ENCODE results near the gene GIGYF2. TPM values are rescaled to one million over a fixed set of nuclear protein-coding genes. Genes with fewer than 3 reads are reported as not detected.

The GIGYF2 gene
- total RNA-seq, 4 donors from 2014 or later = 66.0 to 106 (median 86.4) TPM

DNA sequence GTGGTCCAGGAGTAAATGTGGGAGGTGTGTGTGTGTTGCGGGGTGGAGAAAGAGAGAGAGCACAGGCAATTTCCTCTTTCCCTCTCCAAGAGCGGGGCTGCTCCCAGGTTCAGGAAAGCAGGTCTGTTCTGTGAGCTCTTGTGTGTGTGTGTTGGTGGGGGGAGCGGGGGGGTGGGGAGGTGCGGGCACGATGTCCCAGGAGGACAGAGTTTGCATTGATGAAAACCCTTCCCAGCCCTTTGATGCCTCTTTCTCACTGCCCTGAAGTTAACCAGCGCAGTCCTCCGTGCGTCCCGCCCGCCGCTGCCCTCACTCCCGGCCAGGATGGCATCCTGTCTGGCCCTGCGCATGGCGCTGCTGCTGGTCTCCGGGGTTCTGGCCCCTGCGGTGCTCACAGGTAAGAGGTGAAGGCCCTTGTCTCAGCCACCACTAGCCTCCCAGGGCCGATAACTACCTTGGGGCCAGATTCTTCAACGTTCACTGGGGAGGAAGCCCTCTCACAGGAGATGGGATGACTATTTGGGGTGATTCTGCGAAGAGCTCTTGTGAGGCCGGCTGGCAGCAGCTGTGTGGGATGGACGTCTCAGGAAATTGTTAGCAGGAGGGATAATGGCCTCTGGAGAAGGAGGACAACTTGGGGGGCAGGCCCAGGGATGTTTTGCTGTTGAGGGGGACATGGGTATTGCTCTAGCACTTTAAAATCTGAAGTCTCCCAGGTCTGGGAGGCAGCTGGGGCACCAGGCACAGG lies 173.1 kb downstream of the GIGYF2 start, which contains the start of gene SNORC:
Gene SNORC (plus strand): TSS at position 247 of the 748 bp plus-strand sequence. CDS start 78 bp downstream, at position 325.
- H3K27ac ChIP-seq = peak within 1 kb of the TSS; percentile 7 to 92 (median 64)
- H3K4me3 ChIP-seq = no peak within 1 kb of the TSS
- TF ChIP-seq, protein P1, sequence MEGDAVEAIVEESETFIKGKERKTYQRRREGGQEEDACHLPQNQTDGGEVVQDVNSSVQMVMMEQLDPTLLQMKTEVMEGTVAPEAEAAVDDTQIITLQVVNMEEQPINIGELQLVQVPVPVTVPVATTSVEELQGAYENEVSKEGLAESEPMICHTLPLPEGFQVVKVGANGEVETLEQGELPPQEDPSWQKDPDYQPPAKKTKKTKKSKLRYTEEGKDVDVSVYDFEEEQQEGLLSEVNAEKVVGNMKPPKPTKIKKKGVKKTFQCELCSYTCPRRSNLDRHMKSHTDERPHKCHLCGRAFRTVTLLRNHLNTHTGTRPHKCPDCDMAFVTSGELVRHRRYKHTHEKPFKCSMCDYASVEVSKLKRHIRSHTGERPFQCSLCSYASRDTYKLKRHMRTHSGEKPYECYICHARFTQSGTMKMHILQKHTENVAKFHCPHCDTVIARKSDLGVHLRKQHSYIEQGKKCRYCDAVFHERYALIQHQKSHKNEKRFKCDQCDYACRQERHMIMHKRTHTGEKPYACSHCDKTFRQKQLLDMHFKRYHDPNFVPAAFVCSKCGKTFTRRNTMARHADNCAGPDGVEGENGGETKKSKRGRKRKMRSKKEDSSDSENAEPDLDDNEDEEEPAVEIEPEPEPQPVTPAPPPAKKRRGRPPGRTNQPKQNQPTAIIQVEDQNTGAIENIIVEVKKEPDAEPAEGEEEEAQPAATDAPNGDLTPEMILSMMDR (IDR thresholded peaks at IDR 0.05) = no peak
- no peak for TF ChIP-seq EP300 (IDR thresholded peaks at IDR 0.05)
- no peak for DNase-seq (ENCODE audit: low spot score in 2 of 2)
- no peaks in the 10 kb centered on the region for H3K9me3 ChIP-seq
- H3K36me3 ChIP-seq = no peaks in the 10 kb centered on the region
- WGBS, 2 donors = 83 to 87% methylated on average over 21 of the region's 21 CpGs
- peaks cover 0 to 46% (median 30%) of the 10 kb centered on the region in 4 donors for H3K4me1 ChIP-seq
- H3K27me3 ChIP-seq = peaks cover 0 to 5% of the 10 kb centered on the region in 2 donors

DNA sequence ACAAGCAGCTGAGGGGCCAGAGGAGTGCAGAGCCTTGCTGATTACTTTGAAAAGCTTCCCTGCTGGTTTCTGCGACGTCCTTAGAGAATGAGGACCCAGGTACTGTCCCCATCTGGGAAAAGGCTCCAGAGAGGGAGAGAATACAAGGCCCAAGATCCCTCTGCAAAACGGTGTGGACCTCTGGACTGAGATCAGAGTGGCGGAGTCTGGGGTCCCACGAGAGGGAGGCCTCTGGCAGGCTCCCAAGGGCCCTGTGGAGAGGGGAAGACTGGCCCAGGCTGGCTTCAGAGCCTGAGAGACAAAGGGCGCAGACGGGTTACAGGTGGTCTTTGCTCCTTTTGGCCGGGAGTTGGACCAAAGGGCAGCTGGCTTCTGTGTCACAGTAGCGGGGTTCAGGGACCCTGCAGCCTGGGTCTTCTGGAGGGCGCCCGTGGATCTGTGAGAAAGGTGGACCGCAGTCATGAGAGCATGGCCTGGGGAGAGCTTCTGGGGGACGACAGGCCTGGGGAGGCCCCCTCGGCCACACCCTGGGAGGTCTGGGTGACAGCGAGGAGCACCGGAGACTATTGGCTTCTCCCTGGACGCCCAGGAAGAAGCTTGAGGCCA lies 173.7 kb downstream of the GIGYF2 start:
- peak in 1 of 2 donors; percentile 3 for DNase-seq (ENCODE audit: low spot score in 2 of 2)
- Histone ChIP-seq H3K4me1 (peaks cover 0 to 53% (median 33%) of the 10 kb centered on the region in 4 donors), H3K27ac (peak overlapping the region; percentile 40 to 92 (median 78)), H3K9me3 (no peaks in the 10 kb centered on the region), H3K36me3 (no peaks in the 10 kb centered on the region), H3K4me3 (no peak overlapping the region), H3K27me3 (peaks cover 0 to 11% of the 10 kb centered on the region in 2 donors)
- no peak for TF ChIP-seq EP300 (IDR thresholded peaks at IDR 0.05)
- TF ChIP-seq, protein P1 (IDR thresholded peaks at IDR 0.05) = no peak
- no peak for TF ChIP-seq POLR2A (IDR thresholded peaks at IDR 0.05)
- WGBS, 2 donors = 79 to 81% methylated on average over 15 to 17 of the region's 17 CpGs

DNA sequence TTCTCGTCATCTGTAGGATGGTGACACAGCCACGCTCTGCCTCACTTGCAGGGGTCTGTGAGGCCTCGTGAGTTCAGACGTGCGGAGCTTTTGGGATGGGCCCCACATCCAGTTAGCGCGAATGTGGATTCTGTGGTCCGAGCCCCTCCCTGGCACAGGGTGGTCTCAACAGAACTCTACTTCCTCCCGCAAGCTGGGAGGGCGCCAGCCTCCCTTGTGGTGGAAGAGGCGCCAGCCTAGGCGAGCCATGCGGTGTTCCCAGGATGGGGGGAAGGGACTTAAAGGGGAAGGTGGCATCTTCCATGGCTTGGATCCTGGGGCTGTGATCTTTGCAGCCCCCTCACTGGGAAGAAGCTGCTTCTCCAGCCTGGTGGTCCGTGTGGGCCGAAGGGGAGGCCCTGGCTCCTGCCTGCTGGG lies 174.3 kb downstream of the GIGYF2 start:
- H3K4me3 ChIP-seq = no peak overlapping the region
- TF ChIP-seq, protein P1 (IDR thresholded peaks at IDR 0.05) = no peak
- DNase-seq (ENCODE audit: low spot score in 2 of 2) = peak in 1 of 2 donors; percentile 10
- peaks cover 0 to 57% (median 34%) of the 10 kb centered on the region in 4 donors for H3K4me1 ChIP-seq
- H3K27me3 ChIP-seq = peaks cover 0 to 15% of the 10 kb centered on the region in 2 donors
- H3K27ac ChIP-seq = peak overlapping the region; percentile 40 to 92 (median 78)
- no peaks in the 10 kb centered on the region for H3K36me3 ChIP-seq
- 81 to 82% methylated on average over 10 to 13 of the region's 15 CpGs for WGBS, 2 donors
- no peaks in the 10 kb centered on the region for H3K9me3 ChIP-seq

DNA sequence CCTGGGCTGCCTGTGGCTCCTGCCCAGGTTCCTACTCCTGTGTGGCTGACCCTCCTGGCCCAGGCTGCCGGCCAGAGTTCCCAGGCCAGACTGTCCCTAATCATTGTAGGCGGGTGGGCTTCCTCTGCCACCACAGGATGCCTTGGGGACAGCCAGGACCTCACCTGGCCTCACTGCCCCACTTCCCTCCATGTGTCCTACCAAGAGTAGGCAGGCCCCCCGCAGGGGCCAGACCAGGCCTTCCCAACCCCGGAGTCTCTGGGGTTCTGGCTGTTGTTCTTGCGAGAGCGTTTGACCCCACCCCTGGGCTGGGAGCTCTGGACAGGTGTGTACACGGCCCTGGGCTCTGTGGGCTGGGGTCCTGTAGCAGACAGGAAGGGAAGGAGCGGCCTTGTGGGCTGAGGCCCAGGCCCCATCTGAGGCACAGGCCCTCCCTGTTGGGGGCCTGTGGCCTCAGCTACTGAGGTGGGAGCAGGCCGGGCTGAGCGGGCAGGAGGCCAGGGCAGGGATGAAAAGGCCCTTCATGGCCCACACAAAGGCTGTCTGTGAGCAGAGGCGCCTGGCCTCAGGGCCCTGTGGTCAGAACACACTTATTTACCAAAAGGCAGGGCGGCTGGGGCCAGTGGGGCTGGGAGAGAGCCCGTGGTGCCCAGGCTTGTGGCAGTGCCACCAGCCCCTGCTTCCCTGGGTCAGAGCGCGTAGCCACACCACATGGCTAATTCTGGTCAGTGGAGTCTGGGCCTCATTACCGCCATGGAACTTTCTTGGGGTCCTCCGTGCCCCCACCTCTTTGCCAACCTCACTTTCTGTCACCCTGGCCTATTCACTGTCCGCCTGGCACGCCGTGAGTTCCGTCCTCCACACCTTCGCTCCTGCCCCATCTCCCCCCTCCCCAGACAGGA lies 175.0 kb downstream of the GIGYF2 start:
- Histone ChIP-seq H3K9me3 (no peaks in the 10 kb centered on the region), H3K36me3 (no peaks in the 10 kb centered on the region), H3K27ac (peak overlapping the region; percentile 63 to 92 (median 86)), H3K27me3 (peaks cover 0 to 15% of the 10 kb centered on the region in 2 donors), H3K4me3 (no peak overlapping the region), H3K4me1 (peaks cover 0 to 62% (median 34%) of the 10 kb centered on the region in 4 donors)
- TF ChIP-seq POLR2A (IDR thresholded peaks at IDR 0.05) (peak in 1 of 2 donors; percentile 35), EP300 (IDR thresholded peaks at IDR 0.05) (peak; percentile 66 to 80)
- TF ChIP-seq, protein P1 (IDR thresholded peaks at IDR 0.05) = no peak
- 49 to 64% methylated on average over 19 to 21 of the region's 22 CpGs for WGBS, 2 donors
- DNase-seq (ENCODE audit: low spot score in 2 of 2) = peak in 1 of 2 donors; percentile 39
